SK-N-SH (cell line): Measurements from ENCODE around the gene PLXNA4.

Source experiments
- CHD2 ChIP-seq: fragments of 150-350 bp; IDR thresholded peaks from 2 replicates; pipeline ENCODE4 v1.6.1; 2018; ENCODE audit warnings: low read length; ENCODE audit not compliant: partially characterized antibody
- EP300 ChIP-seq, 2 experiments: IDR thresholded peaks; 2 replicates each; pipeline versions ENCODE4 v1.4.0 to v1.6.1; 2012; ENCODE audit warnings: borderline replicate concordance in 1 of 2, low read depth in 1 of 2, low read length in 1 of 2
- EZH2phosphoT487 ChIP-seq: fragments of 200-600 bp; sonication (generic); IDR thresholded peaks from 2 replicates; pipeline ENCODE4 v1.6.1; 2017; ENCODE audit warnings: low read depth, mixed run types, mild to moderate bottlenecking, antibody characterized with exemption, moderate library complexity, borderline replicate concordance
- FOXJ3 ChIP-seq: sonication (generic); formaldehyde crosslinking; IDR thresholded peaks from 2 replicates; pipeline ENCODE4 v1.5.1; 2020; ENCODE audit warnings: mild to moderate bottlenecking, missing genetic modification reagents
- GATA2 ChIP-seq: sonication (generic); formaldehyde crosslinking; IDR thresholded peaks from 2 replicates; pipeline ENCODE4 v1.5.0; 2020; ENCODE audit warnings: mild to moderate bottlenecking, missing genetic modification reagents
- MAX ChIP-seq: IDR thresholded peaks from 2 replicates; pipeline ENCODE4 v1.4.0; 2012; ENCODE audit warnings: low read depth
- NRF1 ChIP-seq: IDR thresholded peaks from 2 replicates; pipeline ENCODE4 v1.6.1; 2012; ENCODE audit warnings: low read depth, mild to moderate bottlenecking, low read length
- PBX3 ChIP-seq: IDR thresholded peaks from 2 replicates; pipeline ENCODE4; 2012
- REST ChIP-seq: IDR thresholded peaks from 2 replicates; pipeline ENCODE4 v1.6.1; 2012; ENCODE audit warnings: mild to moderate bottlenecking, low read depth, low read length, moderate library complexity
- SIN3A ChIP-seq: IDR thresholded peaks from 2 replicates; pipeline ENCODE4 v1.6.1; 2012; ENCODE audit warnings: low read depth, mild to moderate bottlenecking, low read length, moderate library complexity, borderline replicate concordance
- TCF12 ChIP-seq: IDR thresholded peaks from 2 replicates; pipeline ENCODE4 v1.4.0; 2012
- ZBTB33 ChIP-seq: IDR thresholded peaks from 2 replicates; pipeline ENCODE4 v1.4.0; 2012; ENCODE audit warnings: low read depth, borderline replicate concordance
- TF ChIP-seq, protein P1 (sequence below): fragments of 200-600 bp; sonication (generic); IDR thresholded peaks from 2 replicates; pipeline ENCODE4 v1.6.1; 2017; ENCODE audit warnings: antibody characterized with exemption, mild to moderate bottlenecking, moderate library complexity

DNA sequence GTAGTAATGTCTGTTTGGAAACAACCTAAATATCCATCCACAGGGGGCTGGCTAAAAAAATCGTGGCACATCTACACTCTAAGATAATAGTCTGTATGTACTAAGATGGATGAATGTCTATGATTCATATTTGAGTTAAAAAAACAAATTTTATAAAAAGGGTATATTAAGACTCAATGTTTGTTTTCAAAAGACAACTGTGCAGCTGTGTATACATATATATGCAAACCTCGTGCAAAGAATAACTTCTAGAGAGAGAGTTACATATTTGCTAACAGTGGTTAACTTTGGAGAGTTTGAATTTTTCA is 323.5 kb downstream of the PLXNA4 start:
- no peak for TF ChIP-seq FOXJ3
- no peak for TF ChIP-seq SIN3A
- TF ChIP-seq PBX3, result no peak
- TF ChIP-seq REST, result no peak
- TF ChIP-seq GATA2 (CRISPR knock-in tag), result no peak
- no peak for TF ChIP-seq EP300 (IDR thresholded peaks at IDR 0.05; ENCODE audit: borderline replicate concordance in 1 of 2, low read depth in 1 of 2, low read length in 1 of 2)
- TF ChIP-seq ZBTB33, result no peak
- TF ChIP-seq CHD2, result no peak
- TF ChIP-seq, protein P1, sequence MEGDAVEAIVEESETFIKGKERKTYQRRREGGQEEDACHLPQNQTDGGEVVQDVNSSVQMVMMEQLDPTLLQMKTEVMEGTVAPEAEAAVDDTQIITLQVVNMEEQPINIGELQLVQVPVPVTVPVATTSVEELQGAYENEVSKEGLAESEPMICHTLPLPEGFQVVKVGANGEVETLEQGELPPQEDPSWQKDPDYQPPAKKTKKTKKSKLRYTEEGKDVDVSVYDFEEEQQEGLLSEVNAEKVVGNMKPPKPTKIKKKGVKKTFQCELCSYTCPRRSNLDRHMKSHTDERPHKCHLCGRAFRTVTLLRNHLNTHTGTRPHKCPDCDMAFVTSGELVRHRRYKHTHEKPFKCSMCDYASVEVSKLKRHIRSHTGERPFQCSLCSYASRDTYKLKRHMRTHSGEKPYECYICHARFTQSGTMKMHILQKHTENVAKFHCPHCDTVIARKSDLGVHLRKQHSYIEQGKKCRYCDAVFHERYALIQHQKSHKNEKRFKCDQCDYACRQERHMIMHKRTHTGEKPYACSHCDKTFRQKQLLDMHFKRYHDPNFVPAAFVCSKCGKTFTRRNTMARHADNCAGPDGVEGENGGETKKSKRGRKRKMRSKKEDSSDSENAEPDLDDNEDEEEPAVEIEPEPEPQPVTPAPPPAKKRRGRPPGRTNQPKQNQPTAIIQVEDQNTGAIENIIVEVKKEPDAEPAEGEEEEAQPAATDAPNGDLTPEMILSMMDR, result no peak
- TF ChIP-seq TCF12, result no peak
- no peak for TF ChIP-seq EZH2phosphoT487
- no peak for TF ChIP-seq NRF1
- no peak for TF ChIP-seq MAX
